K562 (cell line): Measurements from ENCODE around the gene MED14. TPM values are rescaled to one million over a fixed set of nuclear protein-coding genes. Genes with fewer than 3 reads are reported as not detected.

ENCODE experiments used
- ATAC-seq: fragments of 200-7000 bp; cut with Tn5 transposase; 3 replicates; pipeline ENCODE4 v1.9.1; 2020; ENCODE audit warnings: moderate library complexity
- BruUV-seq: library from RNA; stranded (reverse); fragments of 400-500 nt; replicated peaks from 2 replicates; lab custom pipeline; 2021; lab: Mats Ljungman, UMichigan
- CTCF ChIA-PET: fragments of 300-600 bp; formaldehyde crosslinking; extraction: SDS; loops from one replicate; lab custom pipeline; 2021; ENCODE audit warnings: low intra/inter-chr PET ratio; lab: Yijun Ruan, JAX
- POLR2A ChIA-PET: fragments of 300-600, 350-650 bp; sonication (Branson Sonifier 250); formaldehyde crosslinking; extraction: SDS; loops from one replicate; lab custom pipeline; 2021; ENCODE audit warnings: antibody characterized with exemption, inconsistent platforms; lab: Yijun Ruan, JAX
- DNase-seq, 4 experiments: peaks; one replicate each; pipeline versions ENCODE4 v3.0.0 to v3.0.0-alpha.2; 2011 to 2018; ENCODE audit warnings: low spot score in 3 of 4, mixed read lengths in 3 of 4; ENCODE audit errors: extremely low read depth in 1 of 4
- FAIRE-seq: peaks from 2 replicates; lab custom pipeline; 2011; peaks lifted over from hg19 to GRCh38; lab: Jason Lieb, UNC
- H2AFZ ChIP-seq: 2 replicates; pipeline ENCODE4 v1.6.0; 2011; ENCODE audit warnings: low read depth, low read length, control low read depth, inconsistent platforms
- H3K27ac ChIP-seq: fragments of 200-600 bp; 3 replicates; pipeline ENCODE4 v1.8.0; 2011; ENCODE audit warnings: low read depth, mild to moderate bottlenecking, control low read depth, inconsistent platforms, low read length, moderate library complexity, mixed read lengths; ENCODE audit errors: extremely low read depth
- H3K27me3 ChIP-seq, 2 experiments: fragments of 300-600 bp in 1 of 2; 2 replicates in 1 of 2; 3 replicates in 1 of 2; pipeline versions ENCODE4 v1.6.0 to v1.8.0; 2011; ENCODE audit warnings: inconsistent platforms in 2 of 2, low read length in 2 of 2, mild to moderate bottlenecking in 1 of 2, mixed read lengths in 1 of 2, moderate library complexity in 1 of 2; ENCODE audit not compliant: control insufficient read depth in 2 of 2, insufficient read depth in 2 of 2
- H3K36me3 ChIP-seq: fragments of 300-600 bp; 3 replicates; pipeline ENCODE4 v1.8.0; 2011; ENCODE audit warnings: mild to moderate bottlenecking, low read length, inconsistent platforms; ENCODE audit not compliant: control insufficient read depth, insufficient read depth
- H3K4me1 ChIP-seq, 2 experiments: fragments of 200-600 bp in 1 of 2; replicated peaks in 1 of 2; 2 replicates in 1 of 2; 3 replicates in 1 of 2; pipeline versions ENCODE4 v1.5.1 to v1.8.0; 2011; ENCODE audit warnings: inconsistent platforms in 2 of 2, low read length in 2 of 2, mild to moderate bottlenecking in 1 of 2, mixed read lengths in 1 of 2, moderate library complexity in 1 of 2; ENCODE audit not compliant: control insufficient read depth in 2 of 2, insufficient read depth in 2 of 2
- H3K4me2 ChIP-seq: 2 replicates; pipeline ENCODE4 v1.6.1; 2011; ENCODE audit warnings: low read length, control low read depth, inconsistent platforms, mixed read lengths; ENCODE audit not compliant: insufficient read depth
- H3K4me3 ChIP-seq: fragments of 200-600 bp; sonication (generic), shearing (Covaris generic); 2 replicates; pipeline ENCODE4 v1.5.1; 2016; ENCODE audit warnings: control low read depth, inconsistent platforms
- H3K79me2 ChIP-seq: fragments of 200-600 bp; 3 replicates; pipeline ENCODE4 v1.8.0; 2011; ENCODE audit warnings: low read length, inconsistent platforms; ENCODE audit not compliant: control insufficient read depth, insufficient read depth
- H3K9ac ChIP-seq, 2 experiments: 2 replicates each; pipeline versions ENCODE4 v1.6.0 to v1.6.1; 2011; ENCODE audit warnings: low read depth in 2 of 2, low read length in 2 of 2, control low read depth in 1 of 2, inconsistent platforms in 1 of 2, mild to moderate bottlenecking in 1 of 2, mixed read lengths in 1 of 2; ENCODE audit not compliant: insufficient read depth in 1 of 2
- H3K9me1 ChIP-seq: one replicate; pipeline ENCODE4 v1.6.0; 2011; ENCODE audit warnings: inconsistent platforms, mild to moderate bottlenecking, low read length, moderate library complexity; ENCODE audit not compliant: control insufficient read depth, insufficient read depth
- H3K9me3 ChIP-seq: replicated peaks from 2 replicates; pipeline ENCODE4 v1.5.1; 2011; ENCODE audit warnings: low read depth, low read length, inconsistent platforms; ENCODE audit not compliant: control insufficient read depth, insufficient read depth
- H4K20me1 ChIP-seq: replicated peaks from 2 replicates; pipeline ENCODE4 v1.6.1; 2011; ENCODE audit warnings: low read length, inconsistent platforms, mixed read lengths; ENCODE audit not compliant: control insufficient read depth, insufficient read depth
- GTF2A2 ChIP-seq: IDR thresholded peaks from 2 replicates; pipeline ENCODE4 v1.6.1; 2016; ENCODE audit warnings: mild to moderate bottlenecking, missing genetic modification characterization, missing compliant biosample characterization
- HOXB6 ChIP-seq: fragments of 250-450 bp; sonication (Bioruptor Pico); IDR thresholded peaks from 2 replicates; pipeline ENCODE4 v1.5.1; 2022; ENCODE audit warnings: mild to moderate bottlenecking, borderline replicate concordance
- PCBP2 ChIP-seq: fragments of 200-400 bp; formaldehyde crosslinking; IDR thresholded peaks from 2 replicates; pipeline ENCODE4 v1.6.1; 2018; ENCODE audit warnings: low read length, low read depth, mild to moderate bottlenecking, moderate library complexity; ENCODE audit not compliant: poor library complexity, severe bottlenecking
- whole genome bisulfite sequencing: fragments of 100-300 bp; shearing (Covaris generic); methylation state at CpG from one replicate; pipeline ENCODE4 v1.1.6; 2016; ENCODE audit warnings: low coverage, mixed read lengths; ENCODE audit not compliant: insufficient coverage; ENCODE audit errors: missing lambda C conversion rate; 5-methylcytosine and 5-hydroxymethylcytosine counted together
- in situ Hi-C: fragments of 300-500 bp; cut with MboI; formaldehyde crosslinking; loops from 4 replicates; pipeline ENCODE4 v1.15.0; 2018; ENCODE audit warnings: inconsistent platforms, mixed read lengths
- intact Hi-C: fragments of 100-400 bp; cut with micrococcal nuclease; formaldehyde crosslinking; loops from 2 replicates; pipeline ENCODE4 v1.14.2; 2022
- polyA plus RNA-seq, 8 experiments: library from polyadenylated mRNA; depleted of rRNA in 4 of 8; stranded (reverse) in 5 of 8; unstranded in 3 of 8; fragments of >200 nt; fragmentation: Nextera tagmentation in 2 of 8; fragmentation: Illumina TruSeq in 1 of 8; extraction: Ambion mirVana in 2 of 8; extraction: Trizol in 1 of 8; gene quantifications; 2 replicates each; pipeline versions ENCODE4 v1.2.1 to v1.2.3, GENCODE V29; 2011 to 2014; ENCODE audit warnings: inconsistent platforms in 1 of 8, missing spikeins in 1 of 8
- total RNA-seq, 7 experiments: library from RNA; depleted of rRNA in 6 of 7; stranded (reverse); fragments of >200 nt in 6 of 7; fragmentation: Illumina TruSeq in 2 of 7; extraction: Trizol in 2 of 7; gene quantifications; 2 replicates each; pipeline versions ENCODE4 v1.2.1 to v1.2.3, GENCODE V29; 2011 to 2021; ENCODE audit warnings: low replicate concordance in 1 of 7

MED14 gene
- total and polyA plus RNA-seq, 9 of the 15 experiments (the other 6 are each of a cell fraction or from before 2014, with no cell fraction given), result 9.2 to 35.3 (median 18.7) TPM

GRCh38 chrX:40637687-40638086 lies 97.7 kb downstream of the MED14 start:
- no peak overlapping the region for H3K4me3 ChIP-seq
- in situ Hi-C loops, result no loop called here

GRCh38 chrX:40632199-40632598 lies 103.1 kb downstream of the MED14 start:
- in situ Hi-C loops, result no loop called here
- ATAC-seq, result no peak
- BruUV-seq, result no TSS peak

More at GRCh38 chrX:40637687-40638086, 97.7 kb downstream of the MED14 start:
- no peak overlapping the region for H3K4me2 ChIP-seq
- ATAC-seq (no peak), FAIRE-seq (no peak), DNase-seq (no peak)
- intact Hi-C loops, result no loop called here
- H3K36me3 ChIP-seq, result peaks cover 67% of the 10 kb centered on the region; the same call in 2 of the 3 replicates
- TF ChIP-seq PCBP2 (no peak), HOXB6 (CRISPR knock-in tag) (no peak)
- CTCF ChIA-PET, result no interaction called here
- peaks cover 4% of the 10 kb centered on the region; the same call in 1 of the 3 replicates for H3K79me2 ChIP-seq
- no peaks in the 10 kb centered on the region for H4K20me1 ChIP-seq
- no peak overlapping the region for H2AFZ ChIP-seq
- H3K4me1 ChIP-seq, result no peaks in the 10 kb centered on the region
- 95% methylated on average over 3 of the region's 3 CpGs for WGBS
- H3K9me3 ChIP-seq, result no peaks in the 10 kb centered on the region
- no peak overlapping the region for H3K9ac ChIP-seq
- no peaks in the 10 kb centered on the region for H3K9me1 ChIP-seq
- POLR2A ChIA-PET, result no interaction called here
- no peak overlapping the region for H3K27ac ChIP-seq
- H3K27me3 ChIP-seq, result no peaks in the 10 kb centered on the region
- BruUV-seq, result no TSS peak

More at GRCh38 chrX:40632199-40632598, 103.1 kb downstream of the MED14 start:
- DNase-seq, result no peak
- Histone ChIP-seq H4K20me1 (no peaks in the 10 kb centered on the region), H3K79me2 (no peaks in the 10 kb centered on the region), H3K9me3 (no peaks in the 10 kb centered on the region), H3K9me1 (no peaks in the 10 kb centered on the region), H3K4me1 (no peaks in the 10 kb centered on the region), H3K27ac (no peak overlapping the region), H3K36me3 (peaks cover 75% of the 10 kb centered on the region; the same call in 2 of the 3 replicates), H3K27me3 (no peaks in the 10 kb centered on the region), H3K4me3 (no peak overlapping the region), H3K9ac (no peak overlapping the region), H3K4me2 (no peak overlapping the region), H2AFZ (no peak overlapping the region)
- POLR2A ChIA-PET, result no interaction called here
- no peak for TF ChIP-seq GTF2A2 (tag)
- no peak for FAIRE-seq
- intact Hi-C loops, result no loop called here
- WGBS, result 96% methylated on average over 4 of the region's 4 CpGs
- CTCF ChIA-PET, result no interaction called here
